EH (cell line): ENCODE results near the gene KDM5D.
A peak's percentile ranks its signal among the peaks of the same experiment; 100 is the strongest.

ENCODE experiments used
- DNase-seq: peaks from one replicate; pipeline ENCODE4 v3.0.0-alpha.2; 2015; ENCODE audit warnings: low read depth

Gene KDM5D

GRCh38 chrY:19744381-19745378 is at the start of gene KDM5D:
TSS of gene KDM5D (minus strand) at chrY:19744726. CDS start at chrY:19744534, 192 bp downstream.
- DNase-seq: peak; percentile 71

- DNase-seq: peak; percentile 3
These were observed 23.8 kb upstream of the KDM5D start for GRCh38 chrY:19768375-19768774.

- DNase-seq: peak; percentile 31
These were observed 1.2 kb downstream of the KDM5D start for GRCh38 chrY:19743331-19743730.

GRCh38 chrY:19742153-19742552 is 2.4 kb downstream of the KDM5D start:
- DNase-seq: no peak

DNA sequence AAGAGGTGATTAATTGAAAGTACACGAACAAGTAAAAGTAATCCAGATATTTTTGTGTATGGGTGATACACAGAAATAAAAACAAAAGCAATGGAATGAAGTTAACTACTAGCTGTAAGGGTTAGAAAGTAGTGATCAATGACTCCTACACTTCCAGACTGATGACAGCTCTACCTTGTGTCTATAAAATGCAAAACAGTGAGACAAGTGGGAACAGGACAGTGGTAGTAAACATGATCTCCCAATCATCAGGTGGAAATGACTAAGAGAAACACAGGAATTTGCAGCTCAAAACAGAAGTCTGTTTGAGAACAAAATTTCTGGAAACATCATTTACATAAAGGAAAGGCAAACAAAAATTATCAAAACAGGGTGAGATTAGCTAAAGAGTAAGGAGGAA is 10.1 kb downstream of the KDM5D start:
- no peak for DNase-seq

DNA sequence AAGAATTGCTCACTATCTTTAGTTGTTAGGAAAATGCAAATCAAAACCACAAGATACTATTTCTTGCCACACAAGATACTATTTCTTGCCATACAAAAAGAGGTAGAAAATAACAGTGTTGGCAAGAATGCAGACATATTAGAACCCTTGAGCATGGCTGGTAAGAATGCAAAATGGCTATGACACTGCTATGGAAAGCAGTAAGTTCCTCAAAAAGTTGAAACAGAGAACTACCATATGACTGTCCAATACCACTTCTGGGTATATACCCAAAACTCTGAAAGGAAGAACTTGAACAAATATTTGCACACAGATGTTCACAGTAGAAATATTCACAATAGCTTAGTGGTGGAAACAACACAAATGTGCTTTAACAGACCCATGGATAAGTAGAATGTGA is 26.6 kb downstream of the KDM5D start:
- DNase-seq: no peak

GRCh38 chrY:19717146-19717545 is 27.4 kb downstream of the KDM5D start:
- DNase-seq: no peak

DNA sequence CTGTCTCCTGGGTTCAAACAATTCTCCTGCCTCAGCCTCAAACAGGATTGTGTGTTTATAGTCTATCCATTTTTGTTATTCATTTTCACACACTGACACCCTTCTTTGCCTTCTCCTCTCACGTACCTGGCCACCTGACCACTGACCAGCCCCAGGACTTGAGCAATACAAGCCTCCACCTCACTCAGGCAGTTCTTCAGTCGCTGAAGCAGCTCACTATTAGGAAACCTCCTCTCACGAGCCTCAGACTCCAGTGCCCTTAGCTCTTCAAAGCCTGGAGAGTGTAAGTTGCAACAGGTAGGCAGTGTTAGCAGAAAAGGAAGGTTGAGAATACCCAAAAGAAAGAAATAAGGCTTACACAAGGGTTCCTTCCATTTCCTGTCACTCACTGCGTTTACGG is 29.3 kb downstream of the KDM5D start:
- no peak for DNase-seq

GRCh38 chrY:19713430-19713829 is 31.1 kb downstream of the KDM5D start:
- DNase-seq: no peak

- DNase-seq: no peak
These were observed 38.3 kb downstream of the KDM5D start for GRCh38 chrY:19706273-19706672.

- no peak for DNase-seq
These were observed 46.0 kb downstream of the KDM5D start for GRCh38 chrY:19698495-19698894.

DNA sequence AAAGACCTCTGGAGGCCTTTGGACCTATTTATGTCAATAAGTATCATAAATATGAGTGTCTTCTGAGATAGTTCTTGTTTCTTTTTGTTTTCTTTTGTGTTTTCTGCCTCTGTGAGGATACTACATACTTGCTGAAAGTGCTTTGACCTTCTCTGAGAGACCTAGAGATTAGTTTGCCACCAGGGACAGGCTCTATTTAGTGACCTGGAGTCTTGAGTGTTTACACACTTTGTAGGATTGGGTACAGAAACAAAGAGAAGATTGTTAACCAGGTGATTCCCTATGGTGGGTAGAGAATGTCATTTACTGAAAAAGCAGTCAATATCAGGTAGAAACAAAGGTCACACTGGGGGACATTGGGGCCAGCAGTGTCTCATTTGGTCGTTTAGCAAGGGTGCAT is 63.7 kb downstream of the KDM5D start:
- no peak for DNase-seq
